RPMI7951 (cell line): ENCODE data around the gene ARL11. TPM values are rescaled to one million over a fixed set of nuclear protein-coding genes. Genes with fewer than 3 reads are reported as not detected.
A peak's percentile ranks its signal among the peaks of the same experiment; 100 is the strongest.
"Not testable (repeated sequence)": the region's sequence is repeated elsewhere in the genome, so short reads cannot be mapped to it uniquely, and the experiment has no call there.

Experiments
- DNase-seq: peaks from one replicate; pipeline ENCODE4 v3.0.0-alpha.2; 2012; ENCODE audit warnings: low read depth
- total RNA-seq: library from RNA; depleted of rRNA; stranded (reverse); fragments of >200 nt; shearing (Covaris generic); gene quantifications from 2 replicates; pipeline ENCODE4 v1.2.3, GENCODE V29; 2014; rRNA removed

ARL11 gene
- total RNA-seq: not detected in 2 replicates

- DNase-seq: no peak
These were observed at the start of gene ARL11 for GRCh38 chr13:49627831-49628652. ARL11 (plus strand) TSS chr13:49628507; CDS start chr13:49630448, 1,941 bp downstream.

GRCh38 chr13:49579501-49579900 lies 48.8 kb upstream of the ARL11 start:
- DNase-seq: no peak

DNA sequence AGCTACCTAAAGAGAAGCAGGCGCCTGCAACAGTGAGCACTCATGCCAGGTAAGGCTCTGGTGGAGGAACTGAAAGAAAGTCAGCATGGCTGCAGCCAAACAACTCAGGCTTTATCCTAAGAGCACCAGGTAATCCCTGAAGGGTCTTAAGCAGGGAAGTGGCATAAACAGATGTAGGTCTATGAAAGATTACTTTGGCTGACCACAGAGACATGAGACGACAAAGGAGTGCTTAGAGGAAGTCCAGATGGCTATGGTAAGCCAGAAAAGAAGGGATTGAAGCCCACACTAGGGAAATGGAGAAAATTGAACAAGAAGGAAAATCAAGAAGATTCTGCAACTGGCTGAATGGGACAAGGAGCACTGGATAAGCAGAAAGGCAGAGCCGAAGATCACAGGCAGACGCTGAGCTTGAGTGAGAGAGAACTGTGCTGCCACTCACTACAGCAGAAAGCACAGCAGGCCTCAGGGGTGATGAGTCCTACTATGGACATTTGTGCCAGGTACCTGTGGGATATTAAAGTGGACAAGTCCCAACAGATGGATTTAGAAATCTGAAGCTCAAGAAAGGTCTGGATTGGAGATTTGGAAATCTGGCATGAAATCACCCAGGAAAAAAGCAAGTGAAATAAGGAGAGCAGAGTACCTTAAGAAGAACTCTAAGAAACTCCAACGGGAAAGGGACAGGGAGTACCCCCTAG lies 47.2 kb upstream of the ARL11 start:
- DNase-seq: no peak

DNA sequence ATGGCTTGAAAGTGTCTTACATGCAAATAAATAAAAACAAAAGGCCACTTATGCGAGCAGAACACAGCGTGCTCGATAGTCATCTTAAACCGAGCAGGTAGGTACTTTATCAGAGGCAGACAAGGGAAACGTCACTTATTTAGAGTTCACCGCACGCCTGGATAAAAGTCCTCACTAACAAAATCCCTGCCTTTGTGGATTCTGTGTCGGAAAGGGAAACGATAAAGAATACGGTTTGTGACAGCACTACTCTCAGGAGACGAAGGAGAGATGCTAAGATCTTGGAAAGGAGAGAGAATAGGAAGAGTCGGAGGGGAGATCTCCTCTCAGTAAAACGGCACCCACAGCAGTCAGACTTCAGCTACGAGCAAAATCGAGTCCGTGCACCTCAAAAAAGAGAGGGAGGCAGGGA lies 43.5 kb upstream of the ARL11 start:
- DNase-seq: no peak

DNA sequence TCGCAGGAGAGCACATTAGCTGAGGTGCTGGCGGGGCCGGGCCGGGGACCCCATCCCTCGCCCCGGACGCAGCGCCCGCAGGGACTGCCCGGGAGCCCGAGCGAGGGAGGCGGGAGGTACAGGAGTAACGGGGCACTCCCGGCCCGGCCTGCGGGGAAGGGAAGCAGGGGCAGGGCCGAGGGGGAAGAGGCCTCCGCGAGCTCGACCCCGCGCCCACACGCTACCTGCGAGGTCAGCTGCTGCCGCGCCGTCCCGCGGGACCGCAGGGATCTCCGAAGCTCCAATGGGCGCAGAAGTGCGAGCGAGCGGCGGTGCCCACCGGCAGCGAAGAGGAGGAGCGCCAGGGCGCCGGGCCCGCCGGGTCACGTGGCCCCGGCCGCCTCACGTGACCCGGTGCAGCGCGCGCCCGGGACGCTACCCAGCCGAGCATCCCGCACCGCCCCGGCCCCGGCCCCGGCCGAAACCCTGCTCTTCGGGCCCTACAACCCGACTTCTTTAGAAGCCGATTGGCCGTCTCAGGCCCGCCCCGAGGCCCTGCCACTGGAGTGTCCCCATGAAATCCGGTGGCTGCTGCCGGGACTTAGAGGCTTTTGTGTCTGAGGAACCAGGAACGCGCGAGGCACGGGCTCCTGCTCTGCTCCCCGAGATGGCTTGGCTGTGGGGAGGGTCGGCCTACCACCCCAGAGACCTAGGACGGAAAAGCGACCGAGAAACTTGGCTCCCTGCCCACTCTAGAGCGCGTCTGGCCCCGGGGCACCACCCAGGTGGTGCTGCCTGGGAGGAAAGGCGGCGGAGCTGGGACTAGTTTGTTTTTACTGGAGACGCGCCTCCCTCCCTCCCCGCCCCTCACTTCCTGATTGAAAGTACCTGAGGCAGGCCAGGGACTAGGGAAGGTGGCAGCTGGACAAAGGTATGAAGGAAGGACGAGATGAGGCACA lies 42.8 kb upstream of the ARL11 start, which contains the start of gene RCBTB1:
TSS of gene RCBTB1 (minus strand) at position 339 of the 938 bp plus-strand sequence. CDS start 18,279 bp downstream, outside the sequence.
- DNase-seq: peak; percentile 64

DNA sequence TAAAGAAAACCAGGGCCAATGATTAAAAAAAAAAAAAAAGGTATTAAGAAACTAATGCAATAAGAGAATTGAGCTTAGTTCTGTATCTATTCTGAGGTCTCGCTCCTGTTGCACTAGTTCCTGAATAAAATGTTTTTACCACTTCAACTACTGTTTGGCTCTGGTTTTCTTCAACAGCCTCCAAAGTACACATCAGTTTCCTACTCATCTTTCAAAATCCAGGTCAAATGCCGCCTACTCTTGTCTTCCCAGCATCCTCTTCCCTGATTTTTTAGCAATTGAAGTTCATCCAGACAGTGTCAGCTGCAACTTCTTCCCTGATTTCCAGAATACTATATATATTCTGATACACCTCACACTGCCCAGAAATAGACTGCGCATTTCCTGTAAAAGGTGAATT lies 41.6 kb upstream of the ARL11 start:
- no peak for DNase-seq

- DNase-seq: no peak
These were observed 40.9 kb upstream of the ARL11 start for GRCh38 chr13:49587311-49587847.

DNA sequence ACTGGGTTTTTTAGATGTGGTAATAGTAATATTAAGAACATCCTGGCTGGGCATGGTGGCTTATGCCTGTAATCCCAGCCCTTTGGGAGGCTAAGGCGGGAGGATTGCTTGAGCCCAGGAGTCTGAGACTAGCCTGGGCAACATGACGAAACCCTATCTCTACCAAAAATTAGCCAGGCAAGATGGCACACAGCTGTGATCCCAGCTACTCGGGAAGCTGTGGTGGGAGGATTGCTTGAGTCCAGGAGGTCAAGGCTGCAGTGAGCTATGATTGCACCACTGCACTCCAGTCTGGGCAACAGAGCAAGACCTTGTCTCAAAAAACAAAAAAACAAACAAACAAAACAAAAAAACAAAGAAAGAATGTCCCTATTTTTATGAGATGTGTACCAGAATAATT lies 37.6 kb upstream of the ARL11 start:
- DNase-seq: not testable (repeated sequence)

- DNase-seq: not testable (repeated sequence)
These were observed 34.4 kb upstream of the ARL11 start for GRCh38 chr13:49593876-49594275.

- peak; percentile 5 for DNase-seq
These were observed 33.7 kb upstream of the ARL11 start for GRCh38 chr13:49594576-49594975.

- DNase-seq: no peak
These were observed 32.1 kb upstream of the ARL11 start for GRCh38 chr13:49596221-49596620.

GRCh38 chr13:49597043-49597641 lies 31.2 kb upstream of the ARL11 start:
- DNase-seq: no peak

GRCh38 chr13:49602005-49602404 lies 26.3 kb upstream of the ARL11 start:
- DNase-seq: no peak

DNA sequence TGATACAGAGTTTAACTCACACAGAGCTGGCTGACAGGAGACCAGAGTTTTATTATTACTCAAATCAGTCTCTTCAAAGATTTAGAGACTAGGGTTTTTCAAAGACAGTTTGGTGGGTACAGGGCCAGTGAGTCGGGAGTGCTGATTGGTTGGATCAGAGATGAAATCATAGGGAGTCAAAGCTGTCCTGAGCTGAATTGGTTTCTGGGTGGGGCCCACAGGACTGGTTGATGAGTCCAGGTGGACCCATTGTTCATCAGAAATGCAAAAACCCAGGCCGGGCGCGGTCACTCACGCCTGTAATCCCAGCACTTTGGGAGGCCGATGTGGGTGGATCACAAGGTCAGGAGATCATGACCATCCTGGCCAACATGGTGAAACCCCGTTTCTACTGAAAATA lies 25.7 kb upstream of the ARL11 start:
- not testable (repeated sequence) for DNase-seq

- peak; percentile 18 for DNase-seq
These were observed 23.7 kb upstream of the ARL11 start for GRCh38 chr13:49604570-49604969.

DNA sequence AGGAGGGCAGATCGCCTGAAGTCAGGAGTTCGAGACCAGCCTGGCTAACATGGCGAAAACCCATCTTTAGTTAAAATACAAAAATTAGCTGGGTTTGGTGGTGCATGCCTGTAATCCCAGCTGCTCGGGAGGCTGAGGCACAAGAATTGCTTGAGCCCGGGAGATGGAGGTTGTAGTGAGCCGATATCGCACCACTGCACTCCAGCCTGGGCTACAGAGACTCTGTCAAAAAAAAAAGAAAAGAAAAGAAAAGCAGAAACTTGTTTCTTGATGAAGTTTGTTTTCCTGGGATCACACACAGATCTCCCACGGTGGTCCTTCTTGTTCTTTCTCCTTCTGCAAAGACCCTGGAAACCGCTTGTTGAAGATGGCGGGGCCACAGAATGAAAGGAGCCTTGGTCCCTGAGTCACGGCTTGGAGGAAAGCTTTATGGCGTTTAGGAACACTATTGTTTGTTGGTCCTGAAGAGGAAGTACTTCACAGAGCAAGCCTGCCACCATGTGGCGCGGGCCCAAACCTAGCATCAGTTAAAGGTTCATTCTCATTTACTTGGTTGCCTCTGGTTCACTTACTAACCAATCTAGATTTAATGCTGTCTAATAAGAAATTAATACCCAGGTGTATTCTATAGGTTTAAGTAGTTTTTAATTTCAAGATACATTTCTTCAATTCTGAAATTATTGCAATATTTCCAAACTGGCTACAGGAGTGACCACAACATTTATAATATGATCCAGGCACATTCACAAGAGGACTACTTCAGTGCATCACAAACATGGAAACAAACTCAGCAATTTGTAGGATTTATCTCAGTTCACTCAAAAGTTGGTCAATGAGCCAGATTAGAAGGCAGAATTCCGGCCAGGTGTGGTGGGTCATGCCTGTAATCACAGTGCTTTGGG lies 21.3 kb upstream of the ARL11 start:
- peak; percentile 84 for DNase-seq

- DNase-seq: no peak
These were observed 20.5 kb upstream of the ARL11 start for GRCh38 chr13:49607761-49608160.

- DNase-seq: no peak
These were observed 19.5 kb upstream of the ARL11 start for GRCh38 chr13:49608651-49609331.

DNA sequence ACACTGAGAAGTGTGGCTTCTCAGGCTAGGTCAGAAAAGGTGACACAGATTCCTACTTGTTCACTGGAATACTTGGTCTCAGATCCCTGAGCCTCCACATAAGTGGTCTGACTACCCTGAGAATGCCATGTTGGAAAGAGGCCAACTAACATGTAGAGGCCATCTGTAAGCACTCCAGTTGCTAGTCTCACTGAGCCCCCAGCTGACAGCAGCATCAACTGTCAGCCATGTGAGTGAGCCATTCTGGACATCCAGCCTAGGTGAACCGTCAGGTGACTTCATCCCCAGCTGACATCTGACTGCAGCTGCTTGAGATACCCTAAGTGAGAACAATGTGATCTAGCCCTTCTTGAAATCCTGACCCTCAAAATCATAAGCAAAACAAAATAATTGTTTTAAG lies 18.1 kb upstream of the ARL11 start:
- no peak for DNase-seq
